Measurements from ENCODE around the gene FBXO27.
"Not testable (repeated sequence)": the region's sequence is repeated elsewhere in the genome, so short reads cannot be mapped to it uniquely, and the experiment has no call there.

FBXO27 gene

GRCh38 chr19:39032063-39032918 is at the start of gene FBXO27:
TSS of gene FBXO27 (minus strand) at chr19:39032549. CDS start at chr19:39032227, 322 bp downstream.
- DNase-seq, result no peak

GRCh38 chr19:39080431-39080830 is 48.1 kb upstream of the FBXO27 start:
- no peak for DNase-seq

GRCh38 chr19:39078436-39079200 is 46.3 kb upstream of the FBXO27 start:
- no peak for DNase-seq

- DNase-seq, result no peak
Measured at GRCh38 chr19:39077323-39077722, 45.0 kb upstream of the FBXO27 start.

- no peak for DNase-seq
Measured at GRCh38 chr19:39074942-39075341, 42.6 kb upstream of the FBXO27 start.

GRCh38 chr19:39074205-39074692 is 41.9 kb upstream of the FBXO27 start:
- DNase-seq, result no peak

GRCh38 chr19:39070888-39071287 is 38.5 kb upstream of the FBXO27 start:
- DNase-seq, result no peak

GRCh38 chr19:39068259-39068658 is 35.9 kb upstream of the FBXO27 start:
- not testable (repeated sequence) for DNase-seq

- DNase-seq, result no peak
Measured at GRCh38 chr19:39067104-39067503, 34.8 kb upstream of the FBXO27 start.

- no peak for DNase-seq
Measured at GRCh38 chr19:39065928-39066327, 33.6 kb upstream of the FBXO27 start.

GRCh38 chr19:39064405-39064804 is 32.1 kb upstream of the FBXO27 start:
- no peak for DNase-seq

- no peak for DNase-seq
Measured at GRCh38 chr19:39060171-39060570, 27.8 kb upstream of the FBXO27 start.

- no peak for DNase-seq
Measured at GRCh38 chr19:39059302-39059701, 27.0 kb upstream of the FBXO27 start.

- no peak for DNase-seq
Measured at GRCh38 chr19:39057615-39058014, 25.3 kb upstream of the FBXO27 start.

- DNase-seq, result no peak
Measured at GRCh38 chr19:39054091-39054470, 21.7 kb upstream of the FBXO27 start.

- DNase-seq, result no peak
Measured at GRCh38 chr19:39053276-39054090, 21.1 kb upstream of the FBXO27 start.

- no peak for DNase-seq
Measured at GRCh38 chr19:39052846-39053245, 20.5 kb upstream of the FBXO27 start.

GRCh38 chr19:39052243-39052746 is 19.9 kb upstream of the FBXO27 start:
- peak; percentile 61 for DNase-seq

GRCh38 chr19:39047073-39047472 is 14.7 kb upstream of the FBXO27 start:
- DNase-seq, result no peak

GRCh38 chr19:39046037-39046821 is 13.9 kb upstream of the FBXO27 start:
- DNase-seq, result no peak

GRCh38 chr19:39045506-39045905 is 13.2 kb upstream of the FBXO27 start:
- no peak for DNase-seq

- DNase-seq, result no peak
Measured at GRCh38 chr19:39038098-39038497, 5.7 kb upstream of the FBXO27 start.
